HEK293 (cell line): ENCODE results near the gene NUP88.

ENCODE experiments used
- EGR2 ChIP-seq: fragments of 450-650 bp; formaldehyde crosslinking; IDR thresholded peaks from 2 replicates; pipeline ENCODE4 v1.5.1; 2016; ENCODE audit warnings: low read depth, missing biosample characterization, missing genetic modification characterization
- KLF17 ChIP-seq: fragments of 450-650 bp; formaldehyde crosslinking; IDR thresholded peaks from 2 replicates; pipeline ENCODE4 v1.5.1; 2016; ENCODE audit warnings: missing biosample characterization, missing genetic modification characterization
- KLF8 ChIP-seq: fragments of 450-650 bp; formaldehyde crosslinking; IDR thresholded peaks from 2 replicates; pipeline ENCODE4 v1.5.1; 2016; ENCODE audit warnings: missing biosample characterization, missing genetic modification characterization
- OVOL3 ChIP-seq: fragments of 450-650 bp; formaldehyde crosslinking; IDR thresholded peaks from 2 replicates; pipeline ENCODE4 v1.5.1; 2016; ENCODE audit warnings: missing biosample characterization, missing genetic modification characterization
- PBX3 ChIP-seq: sonication (generic); formaldehyde crosslinking; IDR thresholded peaks from 2 replicates; pipeline ENCODE4 v1.8.1; 2022; ENCODE audit warnings: mild to moderate bottlenecking, moderate library complexity, missing genetic modification reagents
- PRDM2 ChIP-seq: fragments of 450-650 bp; formaldehyde crosslinking; IDR thresholded peaks from 2 replicates; pipeline ENCODE4 v1.5.1; 2016; ENCODE audit warnings: missing biosample characterization, missing genetic modification characterization, borderline replicate concordance
- PRDM4 ChIP-seq: fragments of 450-650 bp; formaldehyde crosslinking; IDR thresholded peaks from 2 replicates; pipeline ENCODE4 v1.5.1; 2017; ENCODE audit warnings: missing biosample characterization, missing genetic modification characterization
- SCRT2 ChIP-seq: fragments of 450-650 bp; formaldehyde crosslinking; IDR thresholded peaks from 2 replicates; pipeline ENCODE4 v1.5.1; 2016; ENCODE audit warnings: missing biosample characterization, missing genetic modification characterization
- TSHZ1 ChIP-seq: fragments of 450-650 bp; formaldehyde crosslinking; IDR thresholded peaks from 2 replicates; pipeline ENCODE4 v1.5.1; 2016; ENCODE audit warnings: missing biosample characterization, missing genetic modification characterization, borderline replicate concordance
- ZBTB8A ChIP-seq: fragments of 450-650 bp; formaldehyde crosslinking; IDR thresholded peaks from 2 replicates; pipeline ENCODE4 v1.5.1; 2016; ENCODE audit warnings: missing biosample characterization, missing genetic modification characterization
- ZEB2 ChIP-seq: fragments of 450-650 bp; formaldehyde crosslinking; IDR thresholded peaks from 2 replicates; pipeline ENCODE4 v1.5.1; 2016; ENCODE audit warnings: missing biosample characterization, missing genetic modification characterization
- ZNF133 ChIP-seq: fragments of 450-650 bp; formaldehyde crosslinking; IDR thresholded peaks from 2 replicates; pipeline ENCODE4 v1.5.1; 2016; ENCODE audit warnings: missing biosample characterization, missing genetic modification characterization
- ZNF223 ChIP-seq: fragments of 450-650 bp; formaldehyde crosslinking; IDR thresholded peaks from 2 replicates; pipeline ENCODE4 v1.5.1; 2016; ENCODE audit warnings: missing biosample characterization, missing genetic modification characterization
- ZNF292 ChIP-seq: fragments of 450-650 bp; formaldehyde crosslinking; IDR thresholded peaks from 2 replicates; pipeline ENCODE4 v1.5.1; 2016; ENCODE audit warnings: low read depth, missing biosample characterization, missing genetic modification characterization, borderline replicate concordance
- ZNF311 ChIP-seq: fragments of 450-650 bp; formaldehyde crosslinking; IDR thresholded peaks from 2 replicates; pipeline ENCODE4 v1.5.1; 2017; ENCODE audit warnings: missing biosample characterization, missing genetic modification characterization, borderline replicate concordance
- ZNF324 ChIP-seq: fragments of 450-650 bp; formaldehyde crosslinking; IDR thresholded peaks from 2 replicates; pipeline ENCODE4 v1.5.1; 2016; ENCODE audit warnings: missing biosample characterization, missing genetic modification characterization
- ZNF366 ChIP-seq: fragments of 450-650 bp; formaldehyde crosslinking; conservative IDR thresholded peaks from 2 replicates; pipeline ENCODE4 v1.5.1; 2016; ENCODE audit warnings: missing biosample characterization, missing genetic modification characterization
- ZNF423 ChIP-seq: fragments of 450-650 bp; formaldehyde crosslinking; IDR thresholded peaks from 2 replicates; pipeline ENCODE4 v1.5.1; 2016; ENCODE audit warnings: missing biosample characterization, missing genetic modification characterization
- ZNF449 ChIP-seq: fragments of 450-650 bp; formaldehyde crosslinking; IDR thresholded peaks from 2 replicates; pipeline ENCODE4 v1.5.1; 2017; ENCODE audit warnings: missing biosample characterization, mild to moderate bottlenecking, missing genetic modification characterization, moderate library complexity
- ZNF558 ChIP-seq: fragments of 450-650 bp; formaldehyde crosslinking; IDR thresholded peaks from 2 replicates; pipeline ENCODE4 v1.5.1; 2016; ENCODE audit warnings: missing biosample characterization, missing genetic modification characterization
- ZNF629 ChIP-seq: fragments of 450-650 bp; formaldehyde crosslinking; IDR thresholded peaks from 2 replicates; pipeline ENCODE4 v1.5.1; 2017; ENCODE audit warnings: missing biosample characterization, missing genetic modification characterization
- ZNF660 ChIP-seq: fragments of 450-650 bp; IDR thresholded peaks from 2 replicates; pipeline ENCODE4 v1.5.1; 2018; ENCODE audit warnings: missing biosample characterization, mild to moderate bottlenecking, missing genetic modification characterization
- ZNF76 ChIP-seq: fragments of 450-650 bp; formaldehyde crosslinking; IDR thresholded peaks from 2 replicates; pipeline ENCODE4; 2016; ENCODE audit warnings: low read depth, missing biosample characterization, missing genetic modification characterization, borderline replicate concordance
- ZNF792 ChIP-seq: fragments of 450-650 bp; formaldehyde crosslinking; IDR thresholded peaks from 2 replicates; pipeline ENCODE4 v1.5.1; 2016; ENCODE audit warnings: missing biosample characterization, missing genetic modification characterization
- ZSCAN23 ChIP-seq: fragments of 450-650 bp; formaldehyde crosslinking; IDR thresholded peaks from 2 replicates; pipeline ENCODE4 v1.5.1; 2016; ENCODE audit warnings: missing biosample characterization, missing genetic modification characterization

The NUP88 gene

GRCh38 chr17:5413682-5414081, 5.8 kb downstream of the NUP88 start (continued):
- TF ChIP-seq PRDM2 (tag by site-specific recombination) (no peak), ZNF366 (tag by site-specific recombination) (peak; percentile 45; the same call in 1 of the 2 replicates), SCRT2 (tag by site-specific recombination) (0 out of 2 replicates have a peak, but pooled peaks have one; percentile 31), ZEB2 (peak; percentile 98), ZNF311 (no peak), ZNF792 (tag by site-specific recombination) (0 out of 2 replicates have a peak, but pooled peaks have one; percentile 63), ZNF76 (tag by site-specific recombination) (0 out of 2 replicates have a peak, but pooled peaks have one; percentile 25), ZNF449 (tag by site-specific recombination) (no peak), PBX3 (no peak), ZNF558 (tag by site-specific recombination) (peak; percentile 79; the same call in 1 of the 2 replicates), ZNF292 (tag by site-specific recombination) (no peak), ZNF660 (tag by site-specific recombination) (peak; percentile 58; the same call in 1 of the 2 replicates), ZNF629 (tag by site-specific recombination) (peak; percentile 93), KLF17 (tag by site-specific recombination) (peak; percentile 91), ZNF423 (no peak), ZNF223 (tag by site-specific recombination) (no peak), PRDM4 (0 out of 2 replicates have a peak, but pooled peaks have one; percentile 45), KLF8 (tag by site-specific recombination) (peak; percentile 70), EGR2 (tag by site-specific recombination) (no peak), ZBTB8A (tag by site-specific recombination) (no peak), TSHZ1 (tag by site-specific recombination) (peak; percentile 71; the same call in 1 of the 2 replicates), OVOL3 (tag by site-specific recombination) (peak; percentile 26; the same call in 1 of the 2 replicates), ZNF324 (peak; percentile 91), ZSCAN23 (no peak), ZNF133 (tag by site-specific recombination) (no peak)
